Caki2 (cell line): ENCODE data around the gene ACTR3. TPM values are rescaled to one million over a fixed set of nuclear protein-coding genes. Genes with fewer than 3 reads are reported as not detected.

Experiments
- DNase-seq: peaks from one replicate; pipeline ENCODE4 v3.0.0-alpha.2; 2015; ENCODE audit warnings: low read depth
- in situ Hi-C: cut with HindIII; loops from 2 replicates; pipeline ENCODE4 v1.10.0; 2016; ENCODE audit warnings: low sequenced_read_pairs, low pct_unique_long_range_greater_than_20kb, mixed read lengths
- total RNA-seq: library from RNA; depleted of rRNA; stranded (reverse); fragments of >200 nt; shearing (Covaris generic); gene quantifications from 2 replicates; pipeline ENCODE4 v1.2.3, GENCODE V29; 2014; ENCODE audit warnings: low replicate concordance

Gene ACTR3
- total RNA-seq, 1 experiment from 2014 or later = 381 TPM

DNA sequence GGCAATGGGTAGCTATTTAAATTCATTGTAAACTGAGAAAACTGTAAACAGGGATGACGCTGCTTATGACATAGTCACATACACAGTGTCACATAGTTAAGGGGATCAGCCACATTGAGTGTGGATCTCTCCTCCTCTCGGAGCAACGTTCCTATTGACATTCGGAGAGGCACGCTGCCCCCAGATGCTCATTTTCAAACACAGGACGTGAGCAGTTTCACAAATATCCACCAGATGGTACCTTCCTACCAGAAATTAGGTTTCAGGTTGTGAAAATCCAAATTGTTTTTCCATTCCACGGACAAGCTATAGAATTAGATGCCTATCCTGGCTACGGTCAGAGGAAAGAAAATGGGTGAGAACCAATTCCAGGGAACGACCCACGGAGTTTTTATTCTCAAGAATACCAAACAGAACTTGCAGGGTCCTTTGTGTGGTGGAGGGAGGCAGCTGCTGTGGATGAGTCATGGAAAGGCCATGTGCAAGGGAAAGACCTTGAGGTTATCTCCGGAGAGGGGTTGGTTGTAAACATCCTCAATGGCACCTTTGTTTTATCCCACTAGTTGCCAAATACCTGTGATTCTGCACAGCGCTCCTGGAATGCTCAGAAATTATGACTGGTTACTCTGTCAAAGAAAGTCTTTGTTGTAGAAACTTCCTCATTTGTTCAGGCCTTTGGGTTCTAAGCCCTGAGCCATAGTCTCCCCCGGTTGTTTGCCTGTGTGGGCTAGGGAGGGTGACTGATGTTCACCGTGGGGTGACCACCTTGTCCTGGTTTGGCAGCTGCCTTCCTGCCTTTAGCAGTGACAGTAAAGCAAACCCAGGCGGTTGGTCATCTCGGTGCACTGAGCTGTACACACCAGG is 88.0 kb downstream of the ACTR3 start:
- DNase-seq = peak; percentile 71
- in situ Hi-C loops = no loop called here

DNA sequence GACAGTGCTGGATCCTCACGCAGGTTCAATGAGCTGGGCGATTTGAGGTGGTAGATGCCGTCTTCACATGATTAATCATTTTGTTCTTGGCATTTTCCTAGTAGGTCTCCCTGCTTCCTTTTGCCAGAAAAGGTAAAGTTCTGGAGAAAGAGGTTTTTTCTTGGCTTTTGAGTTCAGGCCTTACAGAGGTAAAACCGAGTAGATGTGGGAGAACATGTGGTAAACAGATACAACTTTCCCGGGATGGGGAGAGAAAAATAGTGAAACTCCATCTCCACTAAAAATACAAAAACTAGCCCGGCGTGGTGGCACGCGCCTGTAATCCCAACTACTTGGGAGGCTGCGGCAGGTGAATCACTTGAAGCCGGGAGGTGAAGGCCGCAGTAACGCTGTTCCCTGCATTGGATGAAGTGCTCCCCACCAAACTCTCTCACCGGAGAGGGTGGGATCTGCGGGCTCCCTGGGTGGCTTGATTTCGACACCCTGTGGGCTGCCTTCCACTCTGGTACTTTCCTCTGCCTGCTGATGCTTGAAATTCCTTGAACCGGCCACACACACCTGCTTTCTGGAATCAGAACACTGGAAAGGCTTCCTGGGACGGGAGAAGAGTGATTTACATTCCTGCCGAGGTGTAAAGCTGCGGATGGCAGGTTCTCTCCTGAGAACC is 88.8 kb downstream of the ACTR3 start:
- in situ Hi-C loops = no loop called here
- peak; percentile 16 for DNase-seq

DNA sequence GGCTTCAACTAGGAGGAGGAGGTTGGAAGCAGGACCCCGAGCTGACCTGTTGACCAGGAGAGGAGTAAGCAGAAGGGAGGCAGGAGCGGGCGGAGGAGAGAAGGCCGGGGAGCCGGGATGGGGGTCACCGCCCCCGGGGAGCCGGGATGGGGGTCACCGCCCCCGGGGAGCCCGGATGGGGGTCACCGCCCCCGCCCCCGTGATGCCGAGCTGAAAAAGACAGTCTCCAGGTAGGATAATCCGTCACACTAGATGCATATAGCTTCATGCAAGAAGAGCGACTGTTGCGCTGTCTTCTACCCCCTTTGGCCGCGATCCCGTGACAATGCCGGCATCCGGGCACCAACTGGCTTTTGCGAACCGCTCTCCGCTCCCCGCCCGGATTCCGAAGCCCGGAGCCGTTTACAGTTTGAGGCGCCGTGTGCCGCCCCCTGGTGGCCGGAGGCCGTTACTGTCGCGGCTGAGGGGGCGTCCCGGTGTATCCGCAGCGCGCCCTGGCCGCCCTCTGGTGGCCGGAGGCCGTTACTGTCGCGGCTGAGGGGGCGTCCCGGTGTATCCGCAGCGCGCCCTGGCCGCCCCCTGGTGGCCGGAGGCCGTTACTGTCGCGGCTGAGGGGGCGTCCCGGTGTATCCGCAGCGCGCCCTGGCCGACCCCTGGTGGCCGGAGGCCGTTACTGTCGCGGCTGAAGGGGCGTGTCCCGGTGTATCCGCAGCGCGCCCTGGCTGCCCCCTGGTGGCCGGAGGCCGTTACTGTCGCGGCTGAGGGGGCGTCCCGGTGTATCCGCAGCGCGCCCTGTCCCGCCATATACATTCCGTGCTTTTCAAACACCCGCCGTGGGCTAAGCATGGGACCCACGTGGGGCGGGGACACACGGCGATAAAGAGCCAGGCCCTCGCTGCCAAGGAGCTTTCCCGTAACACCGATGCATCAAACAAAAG is 89.6 kb downstream of the ACTR3 start:
- peak; percentile 54 for DNase-seq
- in situ Hi-C loops = no loop called here

DNA sequence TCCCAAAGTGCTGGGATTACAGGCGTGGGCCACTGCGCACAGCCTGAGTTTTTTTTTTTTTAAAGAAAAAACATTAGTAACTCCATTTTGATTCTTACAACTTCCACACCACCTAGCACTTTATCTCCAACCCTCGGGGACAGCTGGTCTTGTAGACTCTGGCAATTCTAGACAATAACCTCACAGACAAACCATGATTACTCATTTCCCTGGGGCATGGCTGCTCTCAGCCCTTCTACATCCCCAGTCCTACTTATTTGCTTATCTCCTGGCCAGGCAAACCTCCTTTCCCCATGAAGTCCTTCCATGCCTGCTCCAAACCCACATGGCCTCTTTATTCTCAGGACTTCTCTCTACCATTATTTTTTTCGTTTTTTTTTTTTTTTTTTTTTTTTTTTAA is 91.1 kb downstream of the ACTR3 start:
- DNase-seq = no peak
- in situ Hi-C loops = no loop called here

DNA sequence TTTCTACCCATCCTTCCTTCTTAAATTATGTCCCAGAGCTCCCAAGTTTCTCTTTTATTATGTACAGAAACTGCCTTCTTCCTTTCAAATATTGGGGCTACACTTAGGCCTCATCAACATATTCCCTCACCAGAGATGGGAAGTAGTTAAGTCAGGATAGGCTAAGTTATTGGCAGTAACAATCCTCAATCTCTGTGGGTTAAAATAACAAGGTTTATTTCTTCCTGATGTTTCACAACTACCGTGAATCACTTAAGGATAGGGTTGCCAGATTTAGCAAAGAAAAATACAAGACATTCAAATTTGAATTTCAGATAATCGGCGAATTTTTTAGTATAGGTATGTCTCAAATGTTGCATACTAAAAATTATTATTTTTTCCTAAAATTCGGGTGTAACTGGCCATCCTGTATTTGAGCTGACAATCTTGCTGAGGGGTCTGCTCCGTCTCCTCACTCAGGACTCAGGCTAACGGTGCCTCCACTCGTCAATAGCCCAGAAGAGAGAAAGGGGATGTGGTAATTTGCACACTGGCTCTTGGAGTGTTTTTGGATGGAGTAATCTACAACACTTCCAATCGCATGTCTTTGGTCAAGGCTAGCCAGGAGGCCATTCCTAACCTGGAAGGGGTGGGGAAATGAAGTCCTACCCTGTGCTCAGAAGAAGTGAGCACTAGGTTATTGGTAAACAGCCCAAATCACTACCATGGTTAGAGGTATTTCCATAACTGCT is 91.7 kb downstream of the ACTR3 start:
- in situ Hi-C loops = no loop called here
- no peak for DNase-seq

DNA sequence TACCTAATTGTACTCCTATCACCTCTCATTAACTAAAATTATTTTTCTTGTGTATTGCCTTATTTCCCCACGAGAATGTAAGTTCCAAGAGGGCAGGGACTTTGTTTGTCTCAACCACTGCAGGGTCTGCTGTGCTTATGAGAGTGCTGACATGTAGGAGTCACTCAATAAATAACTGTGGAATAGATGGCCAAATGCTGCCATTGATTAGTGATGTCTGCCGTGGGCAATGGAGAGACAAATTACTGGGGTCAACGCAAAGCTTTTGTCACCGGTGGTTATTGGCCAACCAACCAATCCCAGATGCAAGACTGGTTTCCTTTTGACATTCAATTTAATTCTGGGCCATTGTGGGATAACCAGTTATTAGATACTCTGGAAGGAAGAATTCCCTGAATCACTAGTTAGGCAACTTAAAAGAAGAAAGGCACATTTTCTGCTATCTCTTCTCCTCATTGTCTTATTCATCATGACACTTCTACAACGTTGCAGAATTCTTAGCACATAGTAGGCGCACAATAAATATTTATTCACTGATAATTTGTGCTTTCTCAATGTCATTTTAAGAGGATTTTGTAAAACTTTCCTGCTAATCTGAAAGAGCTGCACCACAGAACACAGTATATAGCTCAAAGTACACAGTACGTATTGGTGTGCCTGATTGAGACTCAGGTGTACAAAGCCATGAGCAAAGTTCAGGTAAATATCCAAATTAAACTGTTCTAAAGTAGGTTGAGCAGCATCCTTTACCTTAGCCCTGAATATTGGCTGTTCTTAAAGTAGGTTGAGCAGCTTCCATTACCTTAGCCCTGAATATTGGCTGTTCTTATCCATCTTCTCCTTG is 95.9 kb downstream of the ACTR3 start:
- in situ Hi-C loops = no loop called here
- no peak for DNase-seq

DNA sequence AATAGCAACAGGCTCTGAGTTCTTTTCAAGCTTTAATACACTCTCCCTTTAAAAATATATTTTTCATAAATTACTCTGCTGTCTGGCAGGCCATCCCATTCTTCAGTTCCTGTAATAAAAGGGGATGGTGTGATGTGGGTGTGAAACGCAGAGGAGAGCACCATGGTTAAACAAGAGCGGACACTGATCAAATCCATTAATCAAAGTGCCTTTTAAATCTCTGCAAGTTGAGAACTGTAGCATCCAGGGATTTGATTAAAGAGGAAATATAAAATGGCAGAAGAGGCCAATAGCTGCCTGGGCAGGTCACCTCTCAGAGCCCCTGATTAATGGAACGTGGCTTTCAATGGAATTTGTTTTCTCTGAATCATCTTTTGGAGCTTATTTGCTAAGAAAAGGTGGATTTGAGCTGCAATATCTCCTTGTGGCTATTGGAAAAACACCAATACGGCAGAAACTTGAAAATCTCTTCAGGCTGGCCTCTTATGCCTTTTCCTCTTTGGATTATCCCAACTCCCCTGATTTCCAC is 96.9 kb downstream of the ACTR3 start:
- no peak for DNase-seq
- in situ Hi-C loops = no loop called here

DNA sequence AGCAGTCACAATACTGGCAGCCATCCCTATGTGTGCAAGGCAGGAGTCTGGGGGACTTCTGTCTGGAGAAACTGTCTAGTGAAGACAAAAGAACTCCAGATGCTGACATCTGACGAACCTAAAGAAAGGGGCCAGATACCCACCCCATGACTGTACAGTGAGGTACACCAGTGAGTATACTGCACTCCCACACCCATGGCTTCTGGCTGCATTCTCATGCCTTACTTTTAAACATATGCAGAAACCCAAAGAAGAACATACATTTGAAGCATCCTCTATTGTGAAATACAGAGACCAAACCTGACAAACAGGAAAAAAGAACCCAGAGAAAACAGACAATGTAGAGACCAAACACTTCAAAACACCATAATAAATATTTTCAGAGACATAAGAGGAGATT is 102.2 kb downstream of the ACTR3 start:
- DNase-seq = no peak
- in situ Hi-C loops = no loop called here

DNA sequence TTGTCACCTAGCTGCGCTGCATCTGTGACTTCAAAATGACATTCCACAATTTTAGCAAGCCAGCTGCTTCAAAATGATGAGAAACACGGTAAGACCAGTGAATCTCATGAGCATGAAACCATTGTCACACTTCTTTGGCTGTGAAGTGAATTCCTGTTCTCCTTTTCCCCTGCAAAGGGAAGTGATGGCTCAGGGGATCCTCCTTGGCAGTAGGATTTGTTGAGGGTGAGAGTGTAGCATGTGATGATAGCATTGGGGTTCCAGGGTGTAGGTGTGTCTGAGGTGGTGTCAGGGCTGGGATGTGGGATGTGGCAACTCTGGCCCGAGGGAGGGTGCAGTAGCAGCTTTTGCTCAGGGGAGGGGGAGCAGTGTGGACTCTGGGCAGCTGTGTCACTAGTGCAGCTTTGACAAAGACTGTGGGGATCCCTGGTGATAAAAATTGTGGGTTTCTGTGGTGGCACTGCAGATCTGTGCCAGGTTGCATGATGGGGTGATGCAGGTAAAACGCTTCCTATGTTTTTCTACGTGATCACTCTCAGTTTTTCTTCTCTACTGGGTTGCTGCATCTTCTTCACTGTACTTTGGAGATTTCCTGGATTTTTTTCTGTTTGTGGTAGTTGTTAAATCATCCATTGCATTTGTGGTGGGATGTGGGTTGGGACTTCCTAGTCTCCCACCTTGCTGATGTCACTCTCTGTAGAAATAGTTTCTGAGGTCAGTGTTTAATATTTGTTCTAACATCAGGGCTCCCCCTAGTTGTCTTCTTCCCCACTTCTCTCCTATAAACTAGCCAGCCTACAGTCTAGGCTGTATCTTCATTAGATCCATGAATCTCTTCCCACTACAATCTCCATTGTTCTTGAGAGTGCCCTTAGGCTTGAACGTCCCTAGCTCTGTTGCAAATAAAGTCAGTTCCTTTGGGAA is 107.0 kb downstream of the ACTR3 start:
- in situ Hi-C loops = no loop called here
- no peak for DNase-seq

DNA sequence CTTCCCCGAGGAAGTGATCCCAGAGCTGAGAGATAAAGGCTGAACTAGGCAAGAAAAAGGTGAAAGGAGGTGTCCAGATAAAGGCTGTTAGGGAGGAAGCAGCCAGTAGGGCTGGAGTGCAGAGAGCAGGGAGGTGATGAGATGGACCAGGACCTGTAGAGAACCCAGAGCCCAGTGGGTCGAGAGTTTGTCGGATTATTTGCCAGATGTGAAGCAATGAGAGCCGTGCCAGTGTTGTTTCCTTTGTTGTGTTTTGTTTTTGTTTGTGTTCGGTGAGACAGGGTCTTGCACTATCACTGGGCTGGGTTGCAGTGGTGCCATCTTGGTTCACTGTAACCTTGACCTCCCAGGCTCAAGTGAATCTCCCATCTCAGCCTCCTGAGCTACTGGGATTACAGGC is 111.3 kb downstream of the ACTR3 start:
- DNase-seq = no peak
- in situ Hi-C loops = no loop called here

DNA sequence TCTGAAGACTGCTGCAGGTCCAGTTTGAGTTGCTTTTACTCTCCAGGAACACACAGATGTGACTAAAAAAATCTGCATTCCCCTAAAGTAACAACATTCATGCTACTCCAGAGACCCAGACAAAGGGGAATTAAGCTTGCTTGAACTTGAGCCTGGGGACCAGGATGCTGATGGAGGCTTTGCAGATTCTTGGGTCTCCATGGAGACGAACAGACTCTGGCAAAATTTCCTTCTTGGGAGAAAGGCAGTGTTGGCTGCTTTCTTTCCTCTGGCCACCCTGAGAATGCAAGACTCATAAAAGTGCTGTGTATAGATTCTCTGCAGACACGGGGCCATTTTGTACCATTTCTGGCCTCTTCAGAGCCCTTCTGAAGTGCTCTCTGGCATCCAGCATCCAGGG is 112.0 kb downstream of the ACTR3 start:
- DNase-seq = no peak
- in situ Hi-C loops = no loop called here

DNA sequence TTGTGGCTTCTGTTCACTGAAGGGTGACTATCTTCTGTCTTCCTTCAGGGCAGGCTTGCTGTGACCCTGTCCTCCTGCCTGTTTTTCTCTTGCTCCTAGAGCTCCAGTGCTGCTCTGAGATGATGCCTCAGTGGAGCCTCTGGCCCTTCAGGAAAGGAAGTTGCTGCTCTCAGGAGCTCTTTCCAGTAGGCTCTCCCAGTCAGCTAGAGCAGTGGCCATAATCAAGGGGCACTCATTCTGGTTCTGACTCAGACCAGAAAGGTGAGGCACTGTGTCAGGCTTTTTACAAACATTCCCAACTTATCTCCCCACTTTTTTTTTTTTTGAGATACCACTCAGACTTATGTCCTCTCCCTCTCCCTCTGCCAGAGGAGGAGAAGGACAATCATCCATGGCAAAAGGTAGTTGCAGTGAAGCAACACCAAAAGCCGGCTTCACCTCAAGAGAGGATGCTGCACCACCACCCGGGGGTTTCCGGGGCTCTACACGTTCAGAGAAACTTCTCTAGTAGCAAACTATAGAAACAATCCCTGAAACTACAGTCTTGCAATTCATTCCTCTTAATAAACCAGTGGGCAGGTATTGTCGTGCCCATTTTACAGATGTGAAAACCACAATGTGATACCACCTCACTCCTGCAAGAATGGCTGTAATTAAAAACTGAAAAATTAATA is 115.4 kb downstream of the ACTR3 start:
- no peak for DNase-seq
- in situ Hi-C loops = no loop called here

DNA sequence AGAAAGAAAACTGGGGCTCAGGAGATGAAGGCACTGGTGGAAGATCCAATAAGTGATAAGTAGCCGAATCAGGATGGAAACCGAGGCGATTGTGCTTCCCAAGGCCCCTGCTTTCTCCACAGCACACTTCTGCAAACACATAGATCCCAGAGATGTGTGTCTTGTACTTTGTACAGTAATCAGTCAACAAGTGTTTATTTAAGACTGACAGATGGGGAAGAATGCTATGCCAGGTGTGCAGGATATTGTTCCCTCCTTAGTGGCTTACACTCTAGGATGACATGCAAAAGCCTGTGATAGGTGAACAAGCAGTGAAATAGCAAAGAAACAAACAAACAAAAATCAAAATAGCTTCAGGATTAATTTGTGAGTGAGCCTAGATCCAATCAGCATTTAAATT is 116.6 kb downstream of the ACTR3 start:
- in situ Hi-C loops = no loop called here
- no peak for DNase-seq

DNA sequence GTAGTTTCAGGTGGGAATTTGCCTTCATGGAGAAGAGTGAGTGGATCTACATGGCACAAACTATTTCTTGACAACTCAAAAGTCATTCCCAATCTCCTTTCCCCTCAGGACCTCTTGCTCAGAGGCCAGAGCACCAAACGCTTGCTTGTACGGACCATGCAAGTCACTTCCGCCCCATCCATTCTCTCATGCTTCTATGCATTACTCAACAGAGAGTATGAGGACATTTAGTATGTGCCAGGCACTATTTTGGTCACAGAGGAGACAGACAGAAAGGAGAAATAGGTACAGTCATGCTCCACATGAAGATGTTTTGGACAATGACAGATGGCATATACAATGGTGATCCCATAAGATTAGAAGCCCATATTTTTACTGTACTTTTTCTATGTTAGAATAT is 117.5 kb downstream of the ACTR3 start:
- DNase-seq = no peak
- in situ Hi-C loops = no loop called here

DNA sequence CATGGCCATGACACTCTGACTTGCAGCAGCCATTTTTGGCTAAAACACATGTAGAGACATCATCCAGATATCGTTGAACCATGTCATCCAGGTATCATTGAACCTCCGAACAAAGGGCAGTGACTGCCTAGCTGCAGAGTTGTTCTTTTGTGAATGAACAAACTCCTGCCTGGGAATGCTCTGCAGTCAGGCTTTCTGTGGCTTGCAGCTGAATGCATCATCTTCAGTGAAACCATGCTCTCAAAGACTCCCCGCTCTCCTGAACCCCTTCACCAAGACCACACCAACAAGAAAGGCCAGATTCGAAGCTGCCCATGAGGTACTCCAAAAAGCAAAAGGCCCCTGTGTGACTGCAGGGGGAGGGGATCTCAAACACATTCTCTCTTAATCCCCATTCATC is 118.8 kb downstream of the ACTR3 start:
- no peak for DNase-seq
- in situ Hi-C loops = no loop called here
